DOHH2 (cell line): ENCODE measurements around the gene GTF3C1.

Source experiments
- EZH2phosphoT487 ChIP-seq: fragments of 200-600 bp; sonication (generic); IDR thresholded peaks from 2 replicates; pipeline ENCODE4 v1.6.1; 2017; ENCODE audit warnings: borderline replicate concordance, mild to moderate bottlenecking, antibody characterized with exemption, low read length, moderate library complexity, mixed read lengths
- TF ChIP-seq, protein P1 (sequence below): fragments of 200-600 bp; sonication (generic); IDR thresholded peaks from one replicate; pipeline ENCODE4 v1.5.1; 2014; ENCODE audit warnings: antibody characterized with exemption, mild to moderate bottlenecking, low read depth, low read length; ENCODE audit not compliant: poor library complexity, severe bottlenecking

- TF ChIP-seq, protein P1, sequence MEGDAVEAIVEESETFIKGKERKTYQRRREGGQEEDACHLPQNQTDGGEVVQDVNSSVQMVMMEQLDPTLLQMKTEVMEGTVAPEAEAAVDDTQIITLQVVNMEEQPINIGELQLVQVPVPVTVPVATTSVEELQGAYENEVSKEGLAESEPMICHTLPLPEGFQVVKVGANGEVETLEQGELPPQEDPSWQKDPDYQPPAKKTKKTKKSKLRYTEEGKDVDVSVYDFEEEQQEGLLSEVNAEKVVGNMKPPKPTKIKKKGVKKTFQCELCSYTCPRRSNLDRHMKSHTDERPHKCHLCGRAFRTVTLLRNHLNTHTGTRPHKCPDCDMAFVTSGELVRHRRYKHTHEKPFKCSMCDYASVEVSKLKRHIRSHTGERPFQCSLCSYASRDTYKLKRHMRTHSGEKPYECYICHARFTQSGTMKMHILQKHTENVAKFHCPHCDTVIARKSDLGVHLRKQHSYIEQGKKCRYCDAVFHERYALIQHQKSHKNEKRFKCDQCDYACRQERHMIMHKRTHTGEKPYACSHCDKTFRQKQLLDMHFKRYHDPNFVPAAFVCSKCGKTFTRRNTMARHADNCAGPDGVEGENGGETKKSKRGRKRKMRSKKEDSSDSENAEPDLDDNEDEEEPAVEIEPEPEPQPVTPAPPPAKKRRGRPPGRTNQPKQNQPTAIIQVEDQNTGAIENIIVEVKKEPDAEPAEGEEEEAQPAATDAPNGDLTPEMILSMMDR: no peak
- TF ChIP-seq EZH2phosphoT487: no peak
These were observed 8.7 kb upstream of the GTF3C1 start for GRCh38 chr16:27558434-27558833.
